ENCODE results near the gene SYMPK.
"Not testable (repeated sequence)": the region's sequence is repeated elsewhere in the genome, so short reads cannot be mapped to it uniquely, and the experiment has no call there.

SYMPK gene

DNA sequence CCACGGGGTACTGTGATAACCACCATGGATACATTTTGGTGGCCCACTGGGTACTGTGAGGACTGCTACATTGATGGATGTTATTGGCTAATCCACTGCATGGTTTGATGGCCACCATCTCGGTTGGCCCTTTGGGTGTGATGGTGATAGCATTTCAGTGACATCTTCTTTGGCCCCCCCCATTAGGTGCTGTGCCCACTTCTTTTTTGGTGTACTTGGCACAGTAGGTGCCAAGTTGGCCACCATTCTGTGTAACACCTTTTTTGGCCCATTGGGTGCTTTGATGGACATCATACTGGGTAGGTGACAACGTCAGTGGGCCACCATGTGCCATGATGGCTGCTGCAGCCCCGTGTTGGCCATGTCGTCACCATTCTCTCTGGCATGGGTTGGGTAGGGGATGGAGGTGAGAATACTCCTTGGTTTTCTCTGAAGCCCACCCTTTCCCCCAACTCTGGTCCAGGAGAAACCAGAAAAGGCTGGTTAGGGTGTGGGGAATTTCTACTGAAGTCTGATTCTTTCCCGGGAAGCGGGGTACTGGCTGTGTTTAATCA is 10.3 kb upstream of the SYMPK start:
- no peak overlapping the region for H3K4me2 ChIP-seq (ENCODE audit: low read depth, low read length, poor library complexity, severe bottlenecking)
- no peak overlapping the region for H3K27ac ChIP-seq (ENCODE audit: low read depth, low read length)
- H3K4me3 ChIP-seq (ENCODE audit: insufficient read depth, low read length, poor library complexity, severe bottlenecking): no peak overlapping the region
- H3K9ac ChIP-seq (ENCODE audit: low read length): no peak overlapping the region
- H3K79me2 ChIP-seq (ENCODE audit: insufficient read depth, low read length): no peaks in the 10 kb centered on the region
- no peaks in the 10 kb centered on the region for H4K20me1 ChIP-seq (ENCODE audit: low read depth, low read length)
- no peak overlapping the region for H2AFZ ChIP-seq (ENCODE audit: low read depth, low read length, severe bottlenecking)
- H3K27me3 ChIP-seq (ENCODE audit: low read length): no peaks in the 10 kb centered on the region
- no peak for TF ChIP-seq EZH2phosphoT487 (conservative IDR thresholded peaks at IDR 0.05; ENCODE audit: low read length)
- TF ChIP-seq, protein P1, sequence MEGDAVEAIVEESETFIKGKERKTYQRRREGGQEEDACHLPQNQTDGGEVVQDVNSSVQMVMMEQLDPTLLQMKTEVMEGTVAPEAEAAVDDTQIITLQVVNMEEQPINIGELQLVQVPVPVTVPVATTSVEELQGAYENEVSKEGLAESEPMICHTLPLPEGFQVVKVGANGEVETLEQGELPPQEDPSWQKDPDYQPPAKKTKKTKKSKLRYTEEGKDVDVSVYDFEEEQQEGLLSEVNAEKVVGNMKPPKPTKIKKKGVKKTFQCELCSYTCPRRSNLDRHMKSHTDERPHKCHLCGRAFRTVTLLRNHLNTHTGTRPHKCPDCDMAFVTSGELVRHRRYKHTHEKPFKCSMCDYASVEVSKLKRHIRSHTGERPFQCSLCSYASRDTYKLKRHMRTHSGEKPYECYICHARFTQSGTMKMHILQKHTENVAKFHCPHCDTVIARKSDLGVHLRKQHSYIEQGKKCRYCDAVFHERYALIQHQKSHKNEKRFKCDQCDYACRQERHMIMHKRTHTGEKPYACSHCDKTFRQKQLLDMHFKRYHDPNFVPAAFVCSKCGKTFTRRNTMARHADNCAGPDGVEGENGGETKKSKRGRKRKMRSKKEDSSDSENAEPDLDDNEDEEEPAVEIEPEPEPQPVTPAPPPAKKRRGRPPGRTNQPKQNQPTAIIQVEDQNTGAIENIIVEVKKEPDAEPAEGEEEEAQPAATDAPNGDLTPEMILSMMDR (IDR thresholded peaks at IDR 0.05; ENCODE audit: insufficient read depth, low read length, poor library complexity, severe bottlenecking): no peak
- no peaks in the 10 kb centered on the region for H3K9me3 ChIP-seq (ENCODE audit: insufficient read depth, low read length)
- no peaks in the 10 kb centered on the region for H3K36me3 ChIP-seq (ENCODE audit: low read length)
- H3F3A ChIP-seq (ENCODE audit: insufficient read depth): no peaks in the 10 kb centered on the region
- no peaks in the 10 kb centered on the region for H3K9me2 ChIP-seq (replicated peaks; ENCODE audit: insufficient read depth, low read length)

DNA sequence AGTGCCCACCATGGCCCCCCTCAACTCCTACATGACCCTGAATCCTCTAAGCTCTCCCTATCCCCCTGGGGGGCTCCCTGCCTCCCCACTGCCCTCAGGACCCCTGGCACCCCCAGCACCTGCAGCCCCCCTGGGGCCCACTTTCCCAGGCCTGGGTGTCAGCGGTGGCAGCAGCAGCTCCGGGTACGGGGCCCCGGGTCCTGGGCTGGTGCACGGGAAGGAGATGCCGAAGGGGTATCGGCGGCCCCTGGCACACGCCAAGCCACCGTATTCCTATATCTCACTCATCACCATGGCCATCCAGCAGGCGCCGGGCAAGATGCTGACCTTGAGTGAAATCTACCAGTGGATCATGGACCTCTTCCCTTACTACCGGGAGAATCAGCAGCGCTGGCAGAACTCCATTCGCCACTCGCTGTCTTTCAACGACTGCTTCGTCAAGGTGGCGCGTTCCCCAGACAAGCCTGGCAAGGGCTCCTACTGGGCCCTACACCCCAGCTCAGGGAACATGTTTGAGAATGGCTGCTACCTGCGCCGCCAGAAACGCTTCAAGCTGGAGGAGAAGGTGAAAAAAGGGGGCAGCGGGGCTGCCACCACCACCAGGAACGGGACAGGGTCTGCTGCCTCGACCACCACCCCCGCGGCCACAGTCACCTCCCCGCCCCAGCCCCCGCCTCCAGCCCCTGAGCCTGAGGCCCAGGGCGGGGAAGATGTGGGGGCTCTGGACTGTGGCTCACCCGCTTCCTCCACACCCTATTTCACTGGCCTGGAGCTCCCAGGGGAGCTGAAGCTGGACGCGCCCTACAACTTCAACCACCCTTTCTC is 9.4 kb upstream of the SYMPK start:
- H3K9me3 ChIP-seq (ENCODE audit: insufficient read depth, low read length): no peaks in the 10 kb centered on the region
- no peak overlapping the region for H3K4me3 ChIP-seq (ENCODE audit: insufficient read depth, low read length, poor library complexity, severe bottlenecking)
- no peaks in the 10 kb centered on the region for H3K27me3 ChIP-seq (ENCODE audit: low read length)
- no peaks in the 10 kb centered on the region for H3K9me2 ChIP-seq (replicated peaks; ENCODE audit: insufficient read depth, low read length)
- H3K27ac ChIP-seq (ENCODE audit: low read depth, low read length): no peak overlapping the region
- no peak overlapping the region for H3K9ac ChIP-seq (ENCODE audit: low read length)
- H3K79me2 ChIP-seq (ENCODE audit: insufficient read depth, low read length): no peaks in the 10 kb centered on the region
- TF ChIP-seq EZH2phosphoT487 (conservative IDR thresholded peaks at IDR 0.05; ENCODE audit: low read length): no peak
- TF ChIP-seq, protein P1 (IDR thresholded peaks at IDR 0.05; ENCODE audit: insufficient read depth, low read length, poor library complexity, severe bottlenecking): no peak
- H3K4me2 ChIP-seq (ENCODE audit: low read depth, low read length, poor library complexity, severe bottlenecking): no peak overlapping the region
- no peak overlapping the region for H2AFZ ChIP-seq (ENCODE audit: low read depth, low read length, severe bottlenecking)
- no peaks in the 10 kb centered on the region for H3F3A ChIP-seq (ENCODE audit: insufficient read depth)
- H3K36me3 ChIP-seq (ENCODE audit: low read length): no peaks in the 10 kb centered on the region
- no peaks in the 10 kb centered on the region for H4K20me1 ChIP-seq (ENCODE audit: low read depth, low read length)

DNA sequence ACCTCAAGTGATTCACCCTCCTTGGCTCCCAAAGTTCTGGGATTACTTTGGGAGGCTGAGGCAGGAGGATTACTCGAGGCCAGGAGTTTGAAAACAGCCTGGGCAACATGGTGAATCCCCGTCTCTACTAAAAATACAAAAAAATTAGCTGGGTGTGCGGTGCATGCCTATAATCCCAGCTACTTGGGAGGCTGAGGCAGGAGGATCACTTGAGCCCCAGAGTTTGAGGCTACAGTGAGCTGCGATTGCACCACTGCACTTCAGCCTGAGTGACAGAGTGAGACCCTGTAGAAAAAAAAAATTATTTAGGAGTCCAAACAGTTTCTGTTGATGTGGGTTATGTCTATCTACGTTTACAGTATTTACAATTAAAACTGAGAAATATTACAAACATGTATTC is 7.9 kb upstream of the SYMPK start:
- H3K27ac ChIP-seq (ENCODE audit: low read depth, low read length): no peak overlapping the region
- H3K79me2 ChIP-seq (ENCODE audit: insufficient read depth, low read length): no peaks in the 10 kb centered on the region
- H3K4me2 ChIP-seq (ENCODE audit: low read depth, low read length, poor library complexity, severe bottlenecking): no peak overlapping the region
- H3F3A ChIP-seq (ENCODE audit: insufficient read depth): no peaks in the 10 kb centered on the region
- H3K9ac ChIP-seq (ENCODE audit: low read length): no peak overlapping the region
- H4K20me1 ChIP-seq (ENCODE audit: low read depth, low read length): no peaks in the 10 kb centered on the region
- H3K36me3 ChIP-seq (ENCODE audit: low read length): no peaks in the 10 kb centered on the region
- H2AFZ ChIP-seq (ENCODE audit: low read depth, low read length, severe bottlenecking): no peak overlapping the region
- H3K9me2 ChIP-seq (replicated peaks; ENCODE audit: insufficient read depth, low read length): no peaks in the 10 kb centered on the region
- no peaks in the 10 kb centered on the region for H3K9me3 ChIP-seq (ENCODE audit: insufficient read depth, low read length)
- no peak for TF ChIP-seq EZH2phosphoT487 (conservative IDR thresholded peaks at IDR 0.05; ENCODE audit: low read length)
- TF ChIP-seq, protein P1 (IDR thresholded peaks at IDR 0.05; ENCODE audit: insufficient read depth, low read length, poor library complexity, severe bottlenecking): no peak
- no peak overlapping the region for H3K4me3 ChIP-seq (ENCODE audit: insufficient read depth, low read length, poor library complexity, severe bottlenecking)
- H3K27me3 ChIP-seq (ENCODE audit: low read length): no peaks in the 10 kb centered on the region

DNA sequence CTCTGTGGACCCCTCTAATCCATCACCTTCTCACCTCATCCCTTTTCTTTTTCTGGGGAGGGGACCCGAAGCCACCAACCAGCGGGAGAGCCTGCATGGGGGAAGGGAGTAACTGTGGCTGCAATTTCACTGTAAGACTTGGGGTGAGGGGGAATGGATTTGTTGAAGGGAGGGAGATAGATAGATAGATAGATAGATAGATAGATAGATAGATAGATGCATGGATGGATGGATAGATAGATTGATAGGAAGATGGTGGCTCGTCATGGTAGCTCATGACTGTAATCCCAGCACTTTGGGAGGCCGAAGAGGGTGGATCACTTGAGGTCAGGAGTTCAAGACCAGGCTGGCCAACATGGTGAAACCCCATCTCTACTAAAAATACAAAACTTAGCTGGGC is 4.3 kb upstream of the SYMPK start:
- H3K27me3 ChIP-seq (ENCODE audit: low read length); H3K4me3 ChIP-seq (ENCODE audit: insufficient read depth, low read length, poor library complexity, severe bottlenecking); H3F3A ChIP-seq (ENCODE audit: insufficient read depth); H3K27ac ChIP-seq (ENCODE audit: low read depth, low read length); H3K9me2 ChIP-seq (replicated peaks; ENCODE audit: insufficient read depth, low read length); H3K9me3 ChIP-seq (ENCODE audit: insufficient read depth, low read length); H3K79me2 ChIP-seq (ENCODE audit: insufficient read depth, low read length); H3K4me2 ChIP-seq (ENCODE audit: low read depth, low read length, poor library complexity, severe bottlenecking); H3K9ac ChIP-seq (ENCODE audit: low read length); H3K36me3 ChIP-seq (ENCODE audit: low read length); H4K20me1 ChIP-seq (ENCODE audit: low read depth, low read length); H2AFZ ChIP-seq (ENCODE audit: low read depth, low read length, severe bottlenecking): not testable (repeated sequence)
